Measurements from ENCODE around the gene MTHFD2. TPM values are rescaled to one million over a fixed set of nuclear protein-coding genes. Genes with fewer than 3 reads are reported as not detected.
A peak's percentile ranks its signal among the peaks of the same experiment; 100 is the strongest.

The MTHFD2 gene
- total and polyA plus RNA-seq, 3 donors from 2014 or later, result 19.0 to 39.3 (median 23.2) TPM

GRCh38 chr2:74177696-74178095 lies 20.7 kb upstream of the MTHFD2 start:
- intact Hi-C loops (cut with DNase I; ENCODE audit: low total_unique reads), result no loop called here

GRCh38 chr2:74178211-74179062 lies 20.0 kb upstream of the MTHFD2 start, which contains the start of gene MOB1A:
Gene MOB1A, minus strand, starts transcription at chr2:74178879. Its CDS starts 205 bp downstream, at chr2:74178674.
- intact Hi-C loops (cut with DNase I; ENCODE audit: low total_unique reads), result no loop called here
- TF ChIP-seq CTCF (IDR thresholded peaks at IDR 0.05), result peak in 1 of 3 experiments; percentile 22
- TF ChIP-seq POLR2A (IDR thresholded peaks at IDR 0.05), result peak; percentile 52
- H3K4me1 ChIP-seq, result peaks cover 19% of the 10 kb centered on the region
- peak; percentile 99 for DNase-seq
- no peaks in the 10 kb centered on the region for H3K27me3 ChIP-seq
- no peaks in the 10 kb centered on the region for H3K9me3 ChIP-seq
- WGBS, 2 donors, result 0 to 1% methylated on average over 35 to 80 of the region's 84 CpGs
- no peaks in the 10 kb centered on the region for H3K36me3 ChIP-seq (ENCODE audit: low read depth, missing control alignments)
- H3K27ac ChIP-seq, result peak within 1 kb of the TSS; percentile 93 to 94
- peak within 1 kb of the TSS; percentile 96 to 99 for H3K4me3 ChIP-seq

More at GRCh38 chr2:74177696-74178095, 20.7 kb upstream of the MTHFD2 start:
- DNase-seq, result no peak
- Histone ChIP-seq H3K9me3 (no peaks in the 10 kb centered on the region), H3K4me3 (peak overlapping the region; percentile 96 to 99), H3K4me1 (peaks cover 22% of the 10 kb centered on the region), H3K36me3 (ENCODE audit: low read depth, missing control alignments) (no peaks in the 10 kb centered on the region), H3K27me3 (no peaks in the 10 kb centered on the region), H3K27ac (peak overlapping the region; percentile 93 to 94)
- TF ChIP-seq POLR2A (IDR thresholded peaks at IDR 0.05) (no peak), CTCF (IDR thresholded peaks at IDR 0.05) (no peak)

- H3K27me3 ChIP-seq, result no peaks in the 10 kb centered on the region
- H3K4me1 ChIP-seq, result peaks cover 19% of the 10 kb centered on the region
- H3K4me3 ChIP-seq, result peak overlapping the region; percentile 96 to 99
- intact Hi-C loops (cut with DNase I; ENCODE audit: low total_unique reads), result no loop called here
- no peaks in the 10 kb centered on the region for H3K36me3 ChIP-seq (ENCODE audit: low read depth, missing control alignments)
- WGBS, 2 donors, result 36 to 44% methylated on average over 25 of the region's 25 CpGs
- no peak for DNase-seq
- H3K27ac ChIP-seq, result peak overlapping the region in 1 of 2 donors; percentile 94
- TF ChIP-seq POLR2A (IDR thresholded peaks at IDR 0.05) (peak; percentile 1), CTCF (IDR thresholded peaks at IDR 0.05) (peak in 2 of 3 experiments; percentile 25 to 33)
- no peaks in the 10 kb centered on the region for H3K9me3 ChIP-seq
Measured at GRCh38 chr2:74179063-74179865, 19.2 kb upstream of the MTHFD2 start.

GRCh38 chr2:74181739-74182138 lies 16.7 kb upstream of the MTHFD2 start:
- 30 to 45% methylated on average over 7 of the region's 7 CpGs for WGBS, 2 donors
- intact Hi-C loops (cut with DNase I; ENCODE audit: low total_unique reads), result no loop called here
- H3K27ac ChIP-seq, result peak overlapping the region in 1 of 2 donors; percentile 65
- peaks cover 11% of the 10 kb centered on the region for H3K4me1 ChIP-seq
- no peaks in the 10 kb centered on the region for H3K36me3 ChIP-seq (ENCODE audit: low read depth, missing control alignments)
- H3K27me3 ChIP-seq, result no peaks in the 10 kb centered on the region
- TF ChIP-seq POLR2A (IDR thresholded peaks at IDR 0.05), result no peak
- no peak overlapping the region for H3K4me3 ChIP-seq
- no peaks in the 10 kb centered on the region for H3K9me3 ChIP-seq
- DNase-seq, result peak; percentile 58

GRCh38 chr2:74183878-74184277 lies 14.5 kb upstream of the MTHFD2 start:
- H3K36me3 ChIP-seq (ENCODE audit: low read depth, missing control alignments), result no peaks in the 10 kb centered on the region
- no peaks in the 10 kb centered on the region for H3K4me1 ChIP-seq
- DNase-seq, result no peak
- intact Hi-C loops (cut with DNase I; ENCODE audit: low total_unique reads), result no loop called here
- TF ChIP-seq CTCF (IDR thresholded peaks at IDR 0.05) (no peak), POLR2A (IDR thresholded peaks at IDR 0.05) (no peak)
- H3K9me3 ChIP-seq, result no peaks in the 10 kb centered on the region
- H3K27me3 ChIP-seq, result no peaks in the 10 kb centered on the region
- 91 to 94% methylated on average over 2 of the region's 2 CpGs for WGBS, 2 donors
- no peak overlapping the region for H3K4me3 ChIP-seq
- no peak overlapping the region for H3K27ac ChIP-seq

Data from testis (tissue), 3 donors.